T-helper 17 cell (primary cell): ENCODE measurements around the gene POMT1. TPM values are rescaled to one million over a fixed set of nuclear protein-coding genes. Genes with fewer than 3 reads are reported as not detected.
"Not testable (repeated sequence)": the region's sequence is repeated elsewhere in the genome, so short reads cannot be mapped to it uniquely, and the experiment has no call there.

Experiments used
- ATAC-seq: fragments of 150-1000 bp; cut with Tn5 transposase; 2 replicates; pipeline ENCODE4 v1.10.0; 2021; ENCODE audit warnings: mild to moderate bottlenecking, moderate library complexity
- DNase-seq, 3 donors: peaks; one replicate each; pipeline versions ENCODE4 v3.0.0 to v3.0.0-alpha.2; 2020 to 2021
- H3K9me3 ChIP-seq: one replicate; pipeline ENCODE4 v1.7.0; 2013; ENCODE audit warnings: low read length, mild to moderate bottlenecking; ENCODE audit not compliant: control insufficient read depth, poor library complexity, severe bottlenecking
- H3K27ac Mint-ChIP-seq: one replicate; pipeline ENCODE4 v1.8.0; 2022; ENCODE audit warnings: mild to moderate bottlenecking, moderate library complexity, mixed read lengths
- H3K27me3 Mint-ChIP-seq: one replicate; pipeline ENCODE4 v1.8.0; 2022; ENCODE audit warnings: mixed read lengths
- H3K36me3 Mint-ChIP-seq: one replicate; pipeline ENCODE4 v1.8.0; 2022; ENCODE audit warnings: low read depth, mixed read lengths
- H3K4me1 Mint-ChIP-seq: one replicate; pipeline ENCODE4 v1.8.0; 2022; ENCODE audit warnings: mild to moderate bottlenecking, mixed read lengths
- H3K4me3 Mint-ChIP-seq: one replicate; pipeline ENCODE4 v1.8.0; 2022; ENCODE audit warnings: mild to moderate bottlenecking, moderate library complexity, mixed read lengths
- total RNA-seq, 4 donors: library from RNA in 2 of 4; stranded (reverse) in 2 of 4; gene quantifications; one replicate each; pipeline ENCODE4 v1.2.3 and lab custom pipeline; 2022 to 2026

The POMT1 gene
- total RNA-seq (10 to 100 TPM; 50.0 to 54.0 TPM), total RNA-seq (lab: John Stamatoyannopoulos, UW) (50.2 to 91.5 reads per million in 2 donors)

- peak within 1 kb of the TSS; percentile 96 for H3K4me3 Mint-ChIP-seq
- no peaks in the 10 kb centered on the region for H3K9me3 ChIP-seq
- H3K36me3 Mint-ChIP-seq = peaks cover 2% of the 10 kb centered on the region
- H3K4me1 Mint-ChIP-seq = peaks cover 47% of the 10 kb centered on the region
- H3K27me3 Mint-ChIP-seq = no peaks in the 10 kb centered on the region
- peak within 1 kb of the TSS; percentile 97 for H3K27ac Mint-ChIP-seq
- ATAC-seq (peak; percentile 49), DNase-seq (peak; percentile 86 to 87 (median 86))
Measured at GRCh38 chr9:131502781-131503625, at the start of gene POMT1. TSS of gene POMT1 (plus strand) at chr9:131502918. CDS start at chr9:131504219, 1,301 bp downstream.

- Mint-ChIP-seq H3K27ac (no peak overlapping the region), H3K27me3 (no peaks in the 10 kb centered on the region), H3K36me3 (peaks cover 9% of the 10 kb centered on the region), H3K4me3 (no peak overlapping the region), H3K4me1 (peaks cover 15% of the 10 kb centered on the region)
- no peaks in the 10 kb centered on the region for H3K9me3 ChIP-seq
- DNase-seq (no peak), ATAC-seq (no peak)
Measured at GRCh38 chr9:131454028-131454427, 48.7 kb upstream of the POMT1 start.

- H3K27me3 Mint-ChIP-seq, H3K36me3 Mint-ChIP-seq, ATAC-seq, H3K9me3 ChIP-seq, H3K4me3 Mint-ChIP-seq, DNase-seq: not testable (repeated sequence)
- peaks cover 15% of the 10 kb centered on the region for H3K4me1 Mint-ChIP-seq
- peak overlapping the region; percentile 51 for H3K27ac Mint-ChIP-seq
Measured at GRCh38 chr9:131455655-131456054, 47.1 kb upstream of the POMT1 start.

- Mint-ChIP-seq H3K4me3 (peak overlapping the region; percentile 31), H3K36me3 (peaks cover 12% of the 10 kb centered on the region), H3K27ac (no peak overlapping the region), H3K27me3 (no peaks in the 10 kb centered on the region), H3K4me1 (peaks cover 15% of the 10 kb centered on the region)
- DNase-seq = no peak
- no peak for ATAC-seq
- H3K9me3 ChIP-seq = no peaks in the 10 kb centered on the region
Measured at GRCh38 chr9:131457746-131458145, 45.0 kb upstream of the POMT1 start.

- ATAC-seq (no peak), DNase-seq (no peak)
- Mint-ChIP-seq H3K4me1 (peaks cover 11% of the 10 kb centered on the region), H3K27ac (no peak overlapping the region), H3K27me3 (no peaks in the 10 kb centered on the region), H3K36me3 (peaks cover 12% of the 10 kb centered on the region), H3K4me3 (no peak overlapping the region)
- no peaks in the 10 kb centered on the region for H3K9me3 ChIP-seq
Measured at GRCh38 chr9:131459056-131459455, 43.7 kb upstream of the POMT1 start.

- H3K27ac Mint-ChIP-seq = peak overlapping the region; percentile 76
- no peaks in the 10 kb centered on the region for H3K9me3 ChIP-seq
- H3K4me3 Mint-ChIP-seq = no peak overlapping the region
- peaks cover 12% of the 10 kb centered on the region for H3K36me3 Mint-ChIP-seq
- peaks cover 11% of the 10 kb centered on the region for H3K4me1 Mint-ChIP-seq
- no peaks in the 10 kb centered on the region for H3K27me3 Mint-ChIP-seq
- ATAC-seq = no peak
- no peak for DNase-seq
Measured at GRCh38 chr9:131461166-131461565, 41.6 kb upstream of the POMT1 start.

GRCh38 chr9:131464354-131465000 lies 38.2 kb upstream of the POMT1 start:
- peaks cover 5% of the 10 kb centered on the region for H3K4me1 Mint-ChIP-seq
- no peaks in the 10 kb centered on the region for H3K9me3 ChIP-seq
- H3K36me3 Mint-ChIP-seq = peaks cover 4% of the 10 kb centered on the region
- H3K4me3 Mint-ChIP-seq = no peak overlapping the region
- no peaks in the 10 kb centered on the region for H3K27me3 Mint-ChIP-seq
- H3K27ac Mint-ChIP-seq = peak overlapping the region; percentile 67
- no peak for DNase-seq
- ATAC-seq = no peak

- no peaks in the 10 kb centered on the region for H3K9me3 ChIP-seq
- no peak overlapping the region for H3K27ac Mint-ChIP-seq
- H3K36me3 Mint-ChIP-seq = peaks cover 6% of the 10 kb centered on the region
Measured at GRCh38 chr9:131465401-131465800, 37.3 kb upstream of the POMT1 start.

GRCh38 chr9:131467214-131467935 lies 35.3 kb upstream of the POMT1 start:
- DNase-seq (no peak), ATAC-seq (no peak)
- H3K4me3 Mint-ChIP-seq = no peak overlapping the region
- no peaks in the 10 kb centered on the region for H3K9me3 ChIP-seq
- no peaks in the 10 kb centered on the region for H3K4me1 Mint-ChIP-seq
- peak overlapping the region; percentile 81 for H3K27ac Mint-ChIP-seq
- no peaks in the 10 kb centered on the region for H3K27me3 Mint-ChIP-seq
- H3K36me3 Mint-ChIP-seq = peaks cover 2% of the 10 kb centered on the region

More at GRCh38 chr9:131465401-131465800, 37.3 kb upstream of the POMT1 start:
- DNase-seq (no peak), ATAC-seq (no peak)
- Mint-ChIP-seq H3K4me1 (peaks cover 5% of the 10 kb centered on the region), H3K27me3 (no peaks in the 10 kb centered on the region), H3K4me3 (no peak overlapping the region)

GRCh38 chr9:131468031-131468430 lies 34.7 kb upstream of the POMT1 start:
- DNase-seq = no peak
- Mint-ChIP-seq H3K36me3 (peaks cover 7% of the 10 kb centered on the region), H3K4me3 (no peak overlapping the region), H3K4me1 (peaks cover 2% of the 10 kb centered on the region), H3K27me3 (no peaks in the 10 kb centered on the region), H3K27ac (no peak overlapping the region)
- no peak for ATAC-seq
- no peaks in the 10 kb centered on the region for H3K9me3 ChIP-seq

GRCh38 chr9:131469356-131469755 lies 33.4 kb upstream of the POMT1 start:
- peaks cover 10% of the 10 kb centered on the region for H3K36me3 Mint-ChIP-seq
- H3K27ac Mint-ChIP-seq = peak overlapping the region; percentile 62

GRCh38 chr9:131469951-131470350 lies 32.8 kb upstream of the POMT1 start:
- no peak for DNase-seq
- Mint-ChIP-seq H3K4me3 (peak overlapping the region; percentile 70), H3K36me3 (peaks cover 14% of the 10 kb centered on the region), H3K27me3 (no peaks in the 10 kb centered on the region), H3K27ac (peak overlapping the region; percentile 62), H3K4me1 (peaks cover 2% of the 10 kb centered on the region)
- H3K9me3 ChIP-seq = no peaks in the 10 kb centered on the region
- no peak for ATAC-seq

More at GRCh38 chr9:131469356-131469755, 33.4 kb upstream of the POMT1 start:
- DNase-seq (no peak), ATAC-seq (no peak)
- Mint-ChIP-seq H3K4me1 (peaks cover 2% of the 10 kb centered on the region), H3K27me3 (no peaks in the 10 kb centered on the region), H3K4me3 (no peak overlapping the region)
- no peaks in the 10 kb centered on the region for H3K9me3 ChIP-seq

GRCh38 chr9:131470581-131470991 lies 32.1 kb upstream of the POMT1 start:
- H3K9me3 ChIP-seq = no peaks in the 10 kb centered on the region
- Mint-ChIP-seq H3K4me1 (peaks cover 2% of the 10 kb centered on the region), H3K27ac (no peak overlapping the region), H3K27me3 (no peaks in the 10 kb centered on the region), H3K4me3 (no peak overlapping the region), H3K36me3 (peaks cover 14% of the 10 kb centered on the region)
- DNase-seq (no peak), ATAC-seq (no peak)
